ENCODE measurements around the gene MAML2. TPM values are rescaled to one million over a fixed set of nuclear protein-coding genes. Genes with fewer than 3 reads are reported as not detected.

Gene MAML2
- total and polyA plus RNA-seq, 4 donors = 0.56 to 2.1 (median 1.4) TPM

DNA sequence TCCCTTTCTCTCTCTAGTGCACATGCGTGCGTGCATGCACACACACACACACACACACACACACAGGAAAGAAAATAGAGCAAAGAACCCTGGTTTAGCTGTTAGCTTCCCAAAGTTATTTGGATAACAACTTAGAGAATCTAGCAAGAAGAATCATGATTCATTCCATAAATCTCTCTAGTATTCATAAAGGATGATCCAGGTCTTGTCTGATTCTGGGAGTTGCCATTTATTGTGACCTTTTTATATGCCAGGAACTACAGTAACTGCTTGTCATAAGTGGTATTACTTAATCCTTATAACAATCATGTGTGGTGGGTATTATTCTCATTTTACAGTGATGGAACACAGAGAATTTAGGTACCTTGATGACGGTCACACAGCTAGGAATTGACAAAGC, 277.6 kb downstream of the MAML2 start:
- Histone ChIP-seq H3K27ac (ENCODE audit: low read depth in 1 of 2, low read length in 2 of 2) (no peak overlapping the region), H3K4me3 (ENCODE audit: low read depth in 1 of 3, low read length in 3 of 3) (no peak overlapping the region), H3K36me3 (ENCODE audit: control insufficient read depth in 4 of 4, insufficient read depth in 3 of 4, low read depth in 1 of 4, low read length in 3 of 4) (no peaks in the 10 kb centered on the region), H3K4me1 (ENCODE audit: control insufficient read depth in 4 of 4, insufficient read depth in 4 of 4, low read length in 3 of 4) (no peaks in the 10 kb centered on the region), H3K9ac (ENCODE audit: low read depth in 1 of 2, low read length in 2 of 2) (no peak overlapping the region), H3K9me3 (ENCODE audit: control insufficient read depth in 4 of 4, low read length in 3 of 4) (no peaks in the 10 kb centered on the region), H3K27me3 (ENCODE audit: control insufficient read depth in 4 of 4, insufficient read depth in 4 of 4, low read length in 3 of 4) (no peaks in the 10 kb centered on the region)
- WGBS = 91% methylated on average over 3 of the region's 3 CpGs
- TF ChIP-seq TAF1 (conservative IDR thresholded peaks at IDR 0.05) (no peak), FOXA2 (IDR thresholded peaks at IDR 0.05) (no peak), GABPA (IDR thresholded peaks at IDR 0.05 in 1 of 2, conservative IDR thresholded peaks at IDR 0.05 in 1 of 2) (no peak), HNF4G (IDR thresholded peaks at IDR 0.05) (no peak)
- TF ChIP-seq, protein P1, sequence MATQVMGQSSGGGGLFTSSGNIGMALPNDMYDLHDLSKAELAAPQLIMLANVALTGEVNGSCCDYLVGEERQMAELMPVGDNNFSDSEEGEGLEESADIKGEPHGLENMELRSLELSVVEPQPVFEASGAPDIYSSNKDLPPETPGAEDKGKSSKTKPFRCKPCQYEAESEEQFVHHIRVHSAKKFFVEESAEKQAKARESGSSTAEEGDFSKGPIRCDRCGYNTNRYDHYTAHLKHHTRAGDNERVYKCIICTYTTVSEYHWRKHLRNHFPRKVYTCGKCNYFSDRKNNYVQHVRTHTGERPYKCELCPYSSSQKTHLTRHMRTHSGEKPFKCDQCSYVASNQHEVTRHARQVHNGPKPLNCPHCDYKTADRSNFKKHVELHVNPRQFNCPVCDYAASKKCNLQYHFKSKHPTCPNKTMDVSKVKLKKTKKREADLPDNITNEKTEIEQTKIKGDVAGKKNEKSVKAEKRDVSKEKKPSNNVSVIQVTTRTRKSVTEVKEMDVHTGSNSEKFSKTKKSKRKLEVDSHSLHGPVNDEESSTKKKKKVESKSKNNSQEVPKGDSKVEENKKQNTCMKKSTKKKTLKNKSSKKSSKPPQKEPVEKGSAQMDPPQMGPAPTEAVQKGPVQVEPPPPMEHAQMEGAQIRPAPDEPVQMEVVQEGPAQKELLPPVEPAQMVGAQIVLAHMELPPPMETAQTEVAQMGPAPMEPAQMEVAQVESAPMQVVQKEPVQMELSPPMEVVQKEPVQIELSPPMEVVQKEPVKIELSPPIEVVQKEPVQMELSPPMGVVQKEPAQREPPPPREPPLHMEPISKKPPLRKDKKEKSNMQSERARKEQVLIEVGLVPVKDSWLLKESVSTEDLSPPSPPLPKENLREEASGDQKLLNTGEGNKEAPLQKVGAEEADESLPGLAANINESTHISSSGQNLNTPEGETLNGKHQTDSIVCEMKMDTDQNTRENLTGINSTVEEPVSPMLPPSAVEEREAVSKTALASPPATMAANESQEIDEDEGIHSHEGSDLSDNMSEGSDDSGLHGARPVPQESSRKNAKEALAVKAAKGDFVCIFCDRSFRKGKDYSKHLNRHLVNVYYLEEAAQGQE (IDR thresholded peaks at IDR 0.05) = no peak
- TF ChIP-seq, protein P2, sequence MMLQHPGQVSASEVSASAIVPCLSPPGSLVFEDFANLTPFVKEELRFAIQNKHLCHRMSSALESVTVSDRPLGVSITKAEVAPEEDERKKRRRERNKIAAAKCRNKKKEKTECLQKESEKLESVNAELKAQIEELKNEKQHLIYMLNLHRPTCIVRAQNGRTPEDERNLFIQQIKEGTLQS (IDR thresholded peaks at IDR 0.05) = no peak
- DNase-seq (ENCODE audit: low spot score) = no peak

DNA sequence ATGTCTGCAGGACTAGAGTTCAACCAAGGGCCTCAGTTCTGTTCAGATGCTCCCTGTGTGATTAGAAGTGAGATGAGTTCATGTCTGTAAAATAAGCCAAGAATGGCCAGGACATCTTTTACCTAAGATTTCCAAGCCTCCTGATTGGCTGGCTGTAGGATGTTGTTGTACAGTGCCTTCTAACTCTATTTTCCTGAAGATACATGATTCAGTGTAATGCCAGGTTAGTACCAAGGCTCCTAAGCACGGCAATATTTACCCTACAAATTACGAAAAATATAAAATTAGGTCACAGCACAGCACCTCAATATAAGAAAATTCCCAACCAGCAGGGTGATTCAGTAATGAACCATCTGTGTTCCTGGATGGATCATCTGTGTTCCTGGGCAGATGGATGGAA, 279.1 kb downstream of the MAML2 start:
- TF ChIP-seq EGR1 (IDR thresholded peaks at IDR 0.05; ENCODE audit: low read depth in 2 of 2) (no peak), NR2F2 (IDR thresholded peaks at IDR 0.05) (no peak), JUND (IDR thresholded peaks at IDR 0.05) (no peak)
- Histone ChIP-seq H3K27ac (ENCODE audit: low read depth in 1 of 2, low read length in 2 of 2) (no peak overlapping the region), H3K9ac (ENCODE audit: low read depth in 1 of 2, low read length in 2 of 2) (no peak overlapping the region), H3K36me3 (ENCODE audit: control insufficient read depth in 4 of 4, insufficient read depth in 3 of 4, low read depth in 1 of 4, low read length in 3 of 4) (no peaks in the 10 kb centered on the region), H3K4me1 (ENCODE audit: control insufficient read depth in 4 of 4, insufficient read depth in 4 of 4, low read length in 3 of 4) (no peaks in the 10 kb centered on the region), H3K4me3 (ENCODE audit: low read depth in 1 of 3, low read length in 3 of 3) (no peak overlapping the region), H3K27me3 (ENCODE audit: control insufficient read depth in 4 of 4, insufficient read depth in 4 of 4, low read length in 3 of 4) (no peaks in the 10 kb centered on the region), H3K9me3 (ENCODE audit: control insufficient read depth in 4 of 4, low read length in 3 of 4) (no peaks in the 10 kb centered on the region)
- WGBS = 92% methylated on average over 2 of the region's 2 CpGs
- DNase-seq (ENCODE audit: low spot score) = no peak

DNA sequence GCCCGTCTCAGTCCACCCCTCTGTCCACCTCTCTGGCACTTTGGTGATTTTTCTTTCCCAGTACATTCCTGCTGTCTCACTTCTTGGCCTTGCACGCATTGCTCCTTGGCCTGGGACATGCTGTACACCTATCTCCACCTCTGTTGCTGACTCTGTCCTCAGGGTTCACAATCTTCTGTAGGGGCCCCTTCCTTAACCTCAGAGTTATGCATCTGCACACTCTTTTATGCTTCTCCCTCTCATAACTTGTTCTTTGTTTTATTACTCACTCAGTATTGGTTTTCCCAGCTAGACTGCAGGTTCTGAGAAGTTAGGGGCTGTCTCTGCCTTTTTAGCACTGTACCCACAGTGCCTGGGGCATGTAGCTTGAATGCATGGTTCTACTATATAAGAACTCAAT, 279.9 kb downstream of the MAML2 start:
- H3K27ac ChIP-seq (ENCODE audit: low read depth in 1 of 2, low read length in 2 of 2) = no peak overlapping the region
- H3K9me3 ChIP-seq (ENCODE audit: control insufficient read depth in 4 of 4, low read length in 3 of 4) = no peaks in the 10 kb centered on the region
- H3K9ac ChIP-seq (ENCODE audit: low read depth in 1 of 2, low read length in 2 of 2) = no peak overlapping the region
- H3K4me3 ChIP-seq (ENCODE audit: low read depth in 1 of 3, low read length in 3 of 3) = no peak overlapping the region
- H3K27me3 ChIP-seq (ENCODE audit: control insufficient read depth in 4 of 4, insufficient read depth in 4 of 4, low read length in 3 of 4) = no peaks in the 10 kb centered on the region
- no peaks in the 10 kb centered on the region for H3K36me3 ChIP-seq (ENCODE audit: control insufficient read depth in 4 of 4, insufficient read depth in 3 of 4, low read depth in 1 of 4, low read length in 3 of 4)
- DNase-seq (ENCODE audit: low spot score) = no peak
- TF ChIP-seq HNF4A (conservative IDR thresholded peaks at IDR 0.05) = no peak
- 86% methylated on average over 2 of the region's 2 CpGs for WGBS
- no peaks in the 10 kb centered on the region for H3K4me1 ChIP-seq (ENCODE audit: control insufficient read depth in 4 of 4, insufficient read depth in 4 of 4, low read length in 3 of 4)

DNA sequence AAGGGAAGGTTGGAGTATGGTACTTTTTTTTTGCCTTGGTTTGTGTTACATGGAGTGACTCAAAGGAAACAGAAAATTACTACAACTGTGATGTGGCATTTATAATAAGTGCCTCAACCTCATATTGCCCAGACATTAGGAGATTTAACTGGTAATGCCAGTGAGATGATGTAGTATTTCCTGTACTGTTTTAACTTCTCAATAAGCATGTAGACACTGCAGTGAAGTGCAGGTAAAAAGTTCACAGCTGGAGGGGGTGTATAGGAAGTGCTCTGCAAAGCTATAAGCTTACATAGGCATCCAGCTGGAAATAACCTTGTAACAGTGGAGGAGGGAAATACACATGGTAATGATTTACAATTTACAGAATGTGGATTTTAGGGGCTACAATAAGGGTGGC, 280.9 kb downstream of the MAML2 start:
- DNase-seq (ENCODE audit: low spot score) = no peak
- H3K9me3 ChIP-seq (ENCODE audit: control insufficient read depth in 4 of 4, low read length in 3 of 4) = no peaks in the 10 kb centered on the region
- H3K36me3 ChIP-seq (ENCODE audit: control insufficient read depth in 4 of 4, insufficient read depth in 3 of 4, low read depth in 1 of 4, low read length in 3 of 4) = no peaks in the 10 kb centered on the region
- no peak overlapping the region for H3K4me3 ChIP-seq (ENCODE audit: low read depth in 1 of 3, low read length in 3 of 3)
- no peaks in the 10 kb centered on the region for H3K27me3 ChIP-seq (ENCODE audit: control insufficient read depth in 4 of 4, insufficient read depth in 4 of 4, low read length in 3 of 4)
- H3K27ac ChIP-seq (ENCODE audit: low read depth in 1 of 2, low read length in 2 of 2) = no peak overlapping the region
- H3K4me1 ChIP-seq (ENCODE audit: control insufficient read depth in 4 of 4, insufficient read depth in 4 of 4, low read length in 3 of 4) = no peaks in the 10 kb centered on the region
- H3K9ac ChIP-seq (ENCODE audit: low read depth in 1 of 2, low read length in 2 of 2) = no peak overlapping the region
- TF ChIP-seq, protein P3, sequence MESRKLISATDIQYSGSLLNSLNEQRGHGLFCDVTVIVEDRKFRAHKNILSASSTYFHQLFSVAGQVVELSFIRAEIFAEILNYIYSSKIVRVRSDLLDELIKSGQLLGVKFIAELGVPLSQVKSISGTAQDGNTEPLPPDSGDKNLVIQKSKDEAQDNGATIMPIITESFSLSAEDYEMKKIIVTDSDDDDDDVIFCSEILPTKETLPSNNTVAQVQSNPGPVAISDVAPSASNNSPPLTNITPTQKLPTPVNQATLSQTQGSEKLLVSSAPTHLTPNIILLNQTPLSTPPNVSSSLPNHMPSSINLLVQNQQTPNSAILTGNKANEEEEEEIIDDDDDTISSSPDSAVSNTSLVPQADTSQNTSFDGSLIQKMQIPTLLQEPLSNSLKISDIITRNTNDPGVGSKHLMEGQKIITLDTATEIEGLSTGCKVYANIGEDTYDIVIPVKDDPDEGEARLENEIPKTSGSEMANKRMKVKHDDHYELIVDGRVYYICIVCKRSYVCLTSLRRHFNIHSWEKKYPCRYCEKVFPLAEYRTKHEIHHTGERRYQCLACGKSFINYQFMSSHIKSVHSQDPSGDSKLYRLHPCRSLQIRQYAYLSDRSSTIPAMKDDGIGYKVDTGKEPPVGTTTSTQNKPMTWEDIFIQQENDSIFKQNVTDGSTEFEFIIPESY (IDR thresholded peaks at IDR 0.05) = no peak
- TF ChIP-seq EGR1 (IDR thresholded peaks at IDR 0.05; ENCODE audit: low read depth in 2 of 2) (no peak), RAD21 (IDR thresholded peaks at IDR 0.05) (no peak), FOXA1 (IDR thresholded peaks at IDR 0.05) (no peak), NR2F2 (IDR thresholded peaks at IDR 0.05) (no peak), HNF4A (conservative IDR thresholded peaks at IDR 0.05) (no peak), HNF4G (IDR thresholded peaks at IDR 0.05) (no peak), SP1 (IDR thresholded peaks at IDR 0.05) (no peak), FOXA2 (IDR thresholded peaks at IDR 0.05) (no peak), GABPA (IDR thresholded peaks at IDR 0.05 in 1 of 2, conservative IDR thresholded peaks at IDR 0.05 in 1 of 2) (no peak), RXRA (IDR thresholded peaks at IDR 0.05) (no peak), JUND (IDR thresholded peaks at IDR 0.05) (no peak), TAF1 (conservative IDR thresholded peaks at IDR 0.05) (no peak), YY1 (IDR thresholded peaks at IDR 0.05) (no peak)
- TF ChIP-seq, protein P2 (IDR thresholded peaks at IDR 0.05) = no peak
- TF ChIP-seq, protein P4, sequence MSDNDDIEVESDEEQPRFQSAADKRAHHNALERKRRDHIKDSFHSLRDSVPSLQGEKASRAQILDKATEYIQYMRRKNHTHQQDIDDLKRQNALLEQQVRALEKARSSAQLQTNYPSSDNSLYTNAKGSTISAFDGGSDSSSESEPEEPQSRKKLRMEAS (IDR thresholded peaks at IDR 0.05) = no peak

Data from liver (tissue), 9 donors.